Prostate gland (tissue), 2 donors: ENCODE results near the gene ELAC1.

Experiments
- CTCF ChIP-seq, 4 experiments: fragments of 200-600 bp in 2 of 4; fragments of 450-650 bp in 2 of 4; sonication (generic) in 2 of 4; IDR thresholded peaks; 1 replicate in 3 of 4; 2 replicates in 1 of 4; pipeline ENCODE4 v1.5.1; 2016 to 2019; ENCODE audit warnings: antibody characterized with exemption in 4 of 4, mild to moderate bottlenecking in 2 of 4, moderate library complexity in 2 of 4
- POLR2A ChIP-seq: fragments of 450-650 bp; IDR thresholded peaks from one replicate; pipeline ENCODE4 v1.6.1; 2016; ENCODE audit warnings: antibody characterized with exemption, mild to moderate bottlenecking

DNA sequence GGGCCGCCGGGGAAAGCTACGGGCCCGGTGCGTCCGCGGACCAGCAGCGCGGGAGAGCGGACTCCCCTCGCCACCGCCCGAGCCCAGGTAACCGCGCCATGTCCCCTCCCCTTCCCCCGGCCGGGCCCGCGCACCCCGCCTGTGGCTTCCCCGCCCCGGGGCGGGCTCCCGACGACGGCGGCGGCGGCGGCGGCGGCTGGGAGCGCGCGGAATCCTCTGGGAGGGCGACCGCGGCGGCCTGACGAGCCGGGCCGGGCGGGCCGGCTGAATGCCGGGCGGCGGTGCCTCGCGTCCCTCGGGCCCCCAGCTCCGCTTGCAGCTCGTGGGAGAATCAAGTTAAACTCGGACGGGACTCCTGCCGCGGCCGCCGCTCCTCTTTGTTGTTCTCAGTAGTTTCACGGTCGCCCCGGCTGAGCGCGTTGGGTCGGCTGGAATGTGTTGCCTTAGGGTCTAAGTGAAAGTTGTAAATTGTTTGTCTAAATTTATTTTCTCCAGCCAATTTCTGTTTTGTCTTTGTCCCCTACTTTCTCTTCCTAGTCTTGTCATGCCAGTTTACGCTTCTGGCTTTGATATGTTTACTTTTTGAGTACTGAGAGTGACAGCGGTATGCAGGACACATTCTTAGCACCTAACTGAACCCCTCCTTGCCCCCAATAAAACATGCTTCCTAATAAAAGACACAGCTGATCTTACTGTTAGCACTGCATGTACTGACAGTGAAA lies 62.9 kb downstream of the ELAC1 start:
- no peak for TF ChIP-seq POLR2A
- TF ChIP-seq CTCF (IDR thresholded peaks at IDR 0.05), result no peak
